ENCODE data around the gene PTPN7.
"Not testable (repeated sequence)": the region's sequence is repeated elsewhere in the genome, so short reads cannot be mapped to it uniquely, and the experiment has no call there.

Gene PTPN7

DNA sequence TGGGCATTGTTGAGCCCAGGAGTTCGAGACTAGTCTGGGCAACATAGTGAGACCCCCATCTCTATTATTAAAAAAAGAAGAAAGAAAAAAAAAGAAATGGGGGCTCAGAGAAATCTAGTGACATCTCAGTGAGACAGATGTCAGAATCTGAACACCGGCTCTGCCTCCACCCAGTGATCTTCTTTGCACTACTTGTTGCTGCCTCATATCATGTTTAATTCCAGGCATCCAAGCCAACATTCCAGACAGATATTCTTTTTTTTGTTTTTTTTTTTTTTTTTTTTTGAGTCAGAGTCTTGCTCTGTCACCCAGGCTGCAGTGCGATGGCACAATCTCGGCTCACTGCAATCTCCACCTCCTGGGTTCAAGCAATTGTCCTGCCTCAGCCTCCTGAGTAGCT, 10.8 kb downstream of the PTPN7 start:
- DNase-seq = no peak

DNA sequence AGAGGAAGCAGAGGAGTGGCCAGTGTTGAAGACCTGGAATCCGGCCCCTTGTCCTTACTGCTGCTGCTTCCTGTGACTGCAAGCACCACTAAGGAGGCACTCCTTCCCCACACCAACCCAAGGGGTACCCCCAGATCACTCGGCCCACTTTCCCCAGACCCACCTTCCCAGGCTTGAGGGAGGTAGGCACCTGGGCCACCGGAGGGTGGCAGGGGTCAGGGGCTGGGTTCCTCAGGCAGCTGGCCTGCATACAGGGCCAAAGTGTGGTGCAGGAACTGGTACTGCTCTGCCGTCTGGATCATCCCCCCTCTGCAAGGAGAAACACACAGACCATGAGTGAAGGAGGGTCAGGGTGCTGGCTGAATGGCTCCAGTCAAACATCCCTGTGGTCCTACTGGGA, 12.0 kb downstream of the PTPN7 start:
- DNase-seq = no peak

DNA sequence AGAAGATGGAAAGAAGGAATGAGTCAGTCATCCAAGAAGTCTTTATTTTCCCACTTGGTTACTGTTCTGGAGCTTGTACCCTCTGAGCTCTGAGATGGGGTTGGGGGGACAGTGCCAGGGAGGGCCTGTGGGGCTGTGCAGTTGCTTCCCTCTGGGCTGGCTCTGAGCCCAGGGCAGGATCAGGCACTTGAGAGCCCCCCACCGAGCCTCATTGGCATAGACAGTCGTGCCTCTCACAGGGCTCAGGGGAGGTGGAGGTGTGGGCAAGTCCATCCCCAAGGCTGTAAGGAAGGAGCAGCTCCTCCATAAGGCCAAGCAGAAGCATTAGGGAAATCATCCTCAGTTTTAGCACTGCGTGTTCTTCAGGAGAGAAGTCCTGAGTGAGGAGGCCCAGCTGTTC, 13.4 kb downstream of the PTPN7 start:
- DNase-seq = no peak

DNA sequence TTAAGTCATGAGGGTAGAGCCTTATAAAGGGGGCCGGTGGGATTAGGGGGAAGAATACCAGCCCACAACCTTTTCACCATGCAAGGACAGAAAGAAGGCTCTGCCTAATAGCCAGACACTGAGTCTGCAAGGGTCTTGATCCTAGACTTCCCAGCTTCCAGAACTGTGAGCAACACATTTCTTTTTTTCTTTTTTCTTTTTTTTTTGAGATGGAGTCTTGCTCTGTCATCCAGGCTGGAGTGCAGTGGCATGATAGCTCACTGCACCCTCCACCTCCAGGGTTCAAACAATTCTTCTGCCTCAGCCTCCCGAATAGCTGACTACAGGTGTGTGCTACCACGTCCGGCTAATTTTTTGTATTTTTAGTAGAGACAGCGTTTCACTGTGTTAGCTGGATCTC, 14.1 kb downstream of the PTPN7 start:
- no peak for DNase-seq

DNA sequence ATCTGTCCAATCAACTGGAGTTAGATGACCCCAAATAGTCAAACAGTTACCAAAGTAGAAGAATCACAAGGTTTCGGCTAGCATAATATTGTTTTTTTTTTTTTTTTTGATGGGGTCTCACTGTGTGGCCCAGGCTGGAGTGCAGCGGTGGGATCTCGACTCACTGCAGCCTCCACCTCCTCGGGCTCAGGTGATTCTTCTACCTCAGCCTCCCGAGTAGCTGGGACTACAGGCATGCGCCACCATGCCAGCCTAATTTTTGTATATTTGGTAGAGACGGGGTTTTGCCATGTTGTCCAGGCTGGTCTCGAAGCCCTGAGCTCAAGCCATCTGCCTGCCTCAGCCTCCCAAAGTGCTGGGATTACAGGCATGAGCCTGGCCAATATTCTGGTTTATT, 14.7 kb downstream of the PTPN7 start:
- not testable (repeated sequence) for DNase-seq

DNA sequence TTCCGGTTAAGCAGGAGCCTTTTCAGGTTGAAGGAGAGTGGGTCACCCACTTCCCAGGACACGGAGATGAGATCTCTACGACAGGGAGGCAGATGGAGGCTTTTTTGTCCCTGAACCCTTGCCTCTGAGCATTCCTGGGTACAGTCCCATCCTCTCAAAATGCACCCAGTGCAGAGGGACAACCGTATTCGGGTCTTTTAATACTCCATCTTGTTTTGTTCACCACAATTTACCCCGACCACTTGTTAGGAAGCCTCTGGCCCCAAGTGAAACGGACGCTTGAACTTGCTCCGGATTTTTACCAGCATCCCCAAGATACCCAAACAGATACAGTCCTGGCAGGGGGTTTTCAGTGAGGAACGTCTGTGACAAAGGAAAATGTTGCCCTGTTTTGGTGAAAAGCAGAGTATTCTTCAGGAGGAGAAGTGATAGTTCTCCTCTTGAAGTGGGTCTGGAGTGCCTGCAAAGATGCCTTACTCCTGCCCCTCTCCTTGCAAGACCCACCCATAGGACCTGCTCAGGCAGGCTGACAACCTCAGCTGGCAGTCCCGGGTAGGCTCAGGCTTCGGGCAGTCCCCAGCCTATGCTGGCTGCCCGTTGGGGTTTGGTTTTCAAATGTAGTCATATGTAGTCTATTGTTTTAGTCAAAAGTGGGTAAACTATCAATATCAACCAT, 15.2 kb downstream of the PTPN7 start:
- no peak for DNase-seq

DNA sequence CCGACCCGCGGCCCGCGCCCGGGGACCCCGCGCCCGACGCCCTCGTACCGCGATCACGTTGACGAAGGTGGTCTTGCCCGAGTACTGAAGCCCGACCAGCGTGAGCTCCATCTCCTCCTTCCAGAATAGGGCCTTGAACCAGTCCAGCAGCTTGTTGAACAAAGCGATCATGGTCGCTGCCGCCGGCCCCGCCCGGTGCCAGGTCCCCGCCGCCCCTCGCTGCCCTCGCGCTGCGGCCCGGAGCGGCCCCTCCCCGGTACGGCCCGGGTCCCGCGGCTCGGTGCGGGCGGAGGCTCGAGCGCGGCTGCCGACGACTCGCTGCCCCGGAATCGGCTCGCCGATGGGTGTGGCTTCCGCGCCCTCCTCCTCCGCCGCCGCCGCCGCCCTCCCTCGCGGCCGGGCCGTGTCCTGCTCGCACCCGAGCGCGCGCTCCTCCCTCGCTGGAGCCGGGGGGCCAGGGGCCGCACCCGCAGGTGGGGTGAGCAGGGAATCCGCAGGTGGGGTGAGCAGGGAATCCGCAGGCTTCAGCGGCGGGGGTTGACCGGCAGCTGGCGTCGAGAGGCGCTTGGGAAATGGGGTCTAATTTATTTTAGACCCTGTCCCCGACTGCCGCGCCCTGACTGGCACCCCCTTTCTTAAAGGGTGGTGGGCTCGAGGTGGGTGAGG, 15.9 kb downstream of the PTPN7 start, which contains the start of gene ARL8A:
TSS of gene ARL8A (minus strand) at position 336 of the 666 bp plus-strand sequence. CDS start at position 171, 165 bp downstream.
- peak; percentile 75 for DNase-seq

DNA sequence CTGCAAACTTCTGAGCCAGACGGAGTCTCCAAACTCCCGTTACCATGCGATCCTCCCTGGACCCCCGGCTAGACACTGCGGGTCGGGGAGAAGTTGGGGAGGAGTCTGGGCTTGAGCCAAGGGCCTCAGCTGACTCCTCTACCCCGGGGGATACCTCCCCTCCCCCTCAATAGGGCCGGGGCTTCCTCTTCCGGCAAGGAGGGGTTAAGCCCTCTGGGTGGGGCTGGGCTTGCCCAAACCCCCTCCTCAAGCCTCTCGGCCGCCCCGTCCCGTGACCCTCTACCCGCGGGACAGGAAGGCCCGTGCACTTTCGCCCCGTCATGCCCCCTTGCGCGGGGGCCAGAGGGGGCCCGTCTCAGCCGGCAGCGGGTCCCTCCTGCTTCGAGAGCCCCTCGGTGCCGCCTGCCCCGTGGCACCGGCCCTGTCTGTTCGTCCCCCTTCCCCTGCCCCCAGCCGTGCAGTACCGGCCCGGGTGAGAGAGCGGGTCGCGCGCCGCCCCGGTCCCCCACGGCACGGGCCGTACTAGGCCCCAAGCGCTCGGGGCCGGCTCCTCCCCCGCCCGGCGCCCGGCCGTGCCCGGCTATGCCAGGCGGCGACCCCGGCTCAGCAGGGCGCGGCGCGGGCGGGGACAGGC, 16.5 kb downstream of the PTPN7 start:
- DNase-seq = peak; percentile 36

DNA sequence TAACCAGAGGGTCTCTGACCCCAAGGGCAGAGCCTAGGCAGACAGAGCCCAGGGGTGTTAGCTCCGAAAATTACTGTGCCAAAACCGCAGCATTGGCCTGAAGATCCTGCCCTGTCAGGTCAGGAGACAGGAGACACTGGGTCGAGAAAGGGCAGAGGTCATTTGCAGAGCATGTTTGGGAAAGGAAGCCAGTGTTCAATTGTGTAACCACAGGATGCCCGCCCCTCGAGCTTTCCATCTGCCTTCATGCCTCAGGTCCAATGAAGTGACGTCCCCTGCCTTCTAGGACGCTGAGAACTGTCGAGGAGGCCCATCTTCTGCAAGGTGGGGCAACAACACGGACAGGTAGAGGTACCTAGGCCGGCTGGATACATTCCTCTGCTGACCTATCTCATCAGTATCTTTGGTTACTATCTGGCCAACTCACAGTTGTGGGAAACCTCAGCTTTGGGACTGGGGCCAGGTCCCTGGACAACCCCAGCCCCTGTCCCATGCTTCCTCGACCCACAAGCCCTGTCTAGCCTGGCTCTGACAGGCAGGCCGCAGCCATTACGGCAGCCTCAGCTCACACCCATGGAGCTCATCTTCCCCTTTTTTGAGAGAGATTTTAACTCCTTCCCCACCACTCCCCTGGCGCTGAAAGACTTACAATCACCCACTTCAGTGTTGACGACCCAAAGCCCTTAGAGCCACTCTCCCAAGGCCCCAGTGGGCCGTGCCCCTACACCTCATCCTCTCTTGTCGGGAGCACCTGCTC, 17.2 kb downstream of the PTPN7 start:
- DNase-seq = no peak

DNA sequence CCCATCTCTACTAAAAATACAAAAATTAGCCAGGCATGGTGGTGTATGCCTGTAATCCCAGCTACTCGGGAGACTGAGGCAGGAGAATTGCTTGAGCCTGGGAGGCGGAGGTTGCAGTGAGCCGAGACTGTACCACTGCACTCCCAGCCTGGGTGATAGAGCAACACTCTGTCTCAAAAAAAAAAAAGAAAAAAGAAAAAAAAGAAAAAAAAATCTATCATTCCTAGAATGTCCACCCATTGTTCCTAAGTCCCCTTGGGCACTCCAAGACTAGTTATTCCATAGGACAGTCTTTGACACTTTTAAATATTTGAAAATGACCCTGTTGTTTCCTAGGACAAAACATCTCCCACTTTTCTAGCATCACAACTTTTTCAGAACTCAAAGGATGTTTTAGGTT, 18.9 kb downstream of the PTPN7 start:
- not testable (repeated sequence) for DNase-seq

DNA sequence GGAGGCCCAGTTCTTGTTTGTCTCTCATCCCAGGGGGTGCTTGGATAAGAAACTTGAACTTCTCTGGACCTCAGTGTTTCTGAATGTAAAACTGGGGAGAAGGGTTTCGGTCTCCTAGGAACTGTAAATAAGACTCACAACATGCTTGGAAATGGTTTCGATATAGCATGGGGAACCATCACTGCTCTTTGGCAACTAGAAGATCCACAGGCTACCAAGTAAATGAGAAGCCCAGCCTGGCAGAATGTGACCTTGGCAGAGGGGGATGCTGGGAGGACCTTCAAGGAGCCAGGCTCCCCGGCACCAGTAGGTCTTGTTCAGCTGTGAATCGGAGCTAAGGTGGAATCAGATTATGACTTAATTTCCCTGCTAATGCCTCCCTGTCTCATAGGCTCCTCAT, 19.6 kb downstream of the PTPN7 start:
- DNase-seq = no peak

DNA sequence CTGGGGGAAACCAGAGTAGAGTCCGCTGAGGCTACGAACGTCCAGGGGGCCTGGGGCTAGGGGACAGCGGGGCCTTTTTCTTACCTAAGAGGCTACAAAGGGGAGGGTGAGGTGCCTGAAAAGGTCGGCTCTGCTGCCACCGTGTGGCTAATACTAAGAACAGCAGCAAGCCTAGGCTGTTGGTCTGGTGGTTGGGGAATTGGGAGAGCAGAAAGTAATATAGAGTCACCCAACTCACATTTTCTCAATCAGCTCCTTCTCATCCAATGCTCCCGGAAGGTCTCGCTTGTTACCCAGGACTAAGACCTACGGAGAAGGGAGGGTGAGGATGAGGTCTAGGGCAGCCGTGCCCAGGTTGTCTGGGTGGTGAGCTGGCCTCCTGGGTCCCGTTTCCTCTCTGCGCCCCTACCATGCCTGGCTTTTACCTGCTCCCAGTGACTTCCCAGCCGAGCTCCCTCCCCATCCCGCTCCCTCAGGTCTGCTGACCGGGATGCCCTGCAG, 25.1 kb downstream of the PTPN7 start:
- DNase-seq = peak; percentile 49

DNA sequence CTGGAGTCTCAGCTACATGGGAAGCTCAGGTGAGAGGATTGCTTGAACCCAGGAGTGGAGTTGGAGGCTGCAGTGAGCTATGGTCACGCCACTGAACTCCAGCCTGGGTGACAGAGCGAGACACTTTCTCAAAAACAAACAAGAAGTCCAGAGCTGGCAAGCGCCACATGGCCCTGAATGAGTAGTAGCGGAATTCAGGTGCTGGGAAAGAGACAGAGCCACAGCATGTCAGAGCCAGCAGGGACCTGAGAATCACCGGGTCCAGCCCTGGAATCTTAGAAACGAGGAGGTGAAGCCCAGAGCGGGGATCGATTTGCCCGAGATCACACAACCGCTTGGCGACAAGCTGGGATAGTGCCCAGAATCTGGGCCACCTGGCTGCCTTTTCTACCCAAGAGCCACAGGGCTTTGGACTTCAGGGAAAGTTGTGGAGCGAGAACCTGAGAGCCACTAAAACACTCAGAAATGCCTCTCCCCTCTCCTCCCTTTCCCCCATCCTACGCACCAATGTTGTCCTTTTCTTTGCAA, 25.7 kb downstream of the PTPN7 start:
- DNase-seq = no peak

DNA sequence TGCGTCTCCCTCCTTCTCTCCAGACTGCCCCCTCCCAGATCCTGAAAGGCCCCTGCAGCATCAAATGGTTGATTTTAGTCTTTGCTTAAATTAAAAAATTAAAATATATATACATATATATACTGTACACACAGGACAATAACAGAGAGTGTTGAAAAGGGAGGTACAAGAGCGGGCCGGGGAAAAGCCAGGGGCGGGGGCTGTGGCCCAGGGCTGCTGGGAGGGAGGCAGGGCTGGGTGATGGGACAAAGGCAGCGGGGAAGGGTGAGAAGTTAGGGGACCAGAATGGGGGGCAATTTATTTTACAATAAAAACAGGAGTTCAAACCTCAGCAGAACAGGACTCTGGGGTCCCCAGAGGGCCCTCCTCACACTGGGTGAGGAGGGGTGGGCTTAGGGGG, 26.4 kb downstream of the PTPN7 start:
- DNase-seq = no peak

DNA sequence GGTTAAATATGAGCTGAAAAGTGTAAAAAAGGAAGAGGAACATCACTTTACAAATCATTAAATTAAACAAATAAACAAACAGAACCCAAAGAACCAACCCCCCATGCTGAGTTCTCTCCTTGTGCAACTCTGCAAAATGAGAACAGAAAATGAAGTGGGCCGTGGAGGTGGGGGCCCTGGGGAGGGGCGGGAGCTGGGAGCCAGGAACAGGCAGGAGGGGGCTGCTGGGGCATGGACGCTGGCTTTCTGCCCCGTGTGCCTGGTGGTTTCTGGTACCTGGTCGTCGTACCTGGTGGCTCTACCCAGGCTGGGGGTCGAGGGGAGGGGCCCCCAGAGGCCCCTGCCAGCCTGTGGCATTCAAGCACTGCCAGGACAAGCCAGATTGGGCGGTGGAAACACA, 26.9 kb downstream of the PTPN7 start:
- no peak for DNase-seq

DNA sequence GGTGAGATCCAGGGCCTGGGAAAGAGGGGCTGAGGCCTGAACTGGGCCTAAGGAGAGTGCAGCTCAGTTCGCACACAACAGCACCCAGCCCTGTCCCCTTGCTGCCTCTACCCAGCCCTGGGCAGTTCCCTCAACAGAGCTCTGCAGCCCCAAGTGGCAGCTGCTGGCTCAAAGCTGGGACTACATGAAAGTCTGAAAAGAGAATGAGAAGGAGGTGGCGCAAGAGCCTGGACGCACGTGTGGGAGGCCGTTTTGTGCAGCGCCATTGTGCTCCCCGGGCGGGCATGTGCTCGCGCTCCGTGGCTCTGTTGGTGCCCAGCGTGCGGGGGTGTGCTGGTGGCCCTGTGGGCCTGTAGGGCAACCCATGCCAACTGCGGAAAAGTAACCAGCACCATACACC, 27.4 kb downstream of the PTPN7 start:
- DNase-seq = no peak

DNA sequence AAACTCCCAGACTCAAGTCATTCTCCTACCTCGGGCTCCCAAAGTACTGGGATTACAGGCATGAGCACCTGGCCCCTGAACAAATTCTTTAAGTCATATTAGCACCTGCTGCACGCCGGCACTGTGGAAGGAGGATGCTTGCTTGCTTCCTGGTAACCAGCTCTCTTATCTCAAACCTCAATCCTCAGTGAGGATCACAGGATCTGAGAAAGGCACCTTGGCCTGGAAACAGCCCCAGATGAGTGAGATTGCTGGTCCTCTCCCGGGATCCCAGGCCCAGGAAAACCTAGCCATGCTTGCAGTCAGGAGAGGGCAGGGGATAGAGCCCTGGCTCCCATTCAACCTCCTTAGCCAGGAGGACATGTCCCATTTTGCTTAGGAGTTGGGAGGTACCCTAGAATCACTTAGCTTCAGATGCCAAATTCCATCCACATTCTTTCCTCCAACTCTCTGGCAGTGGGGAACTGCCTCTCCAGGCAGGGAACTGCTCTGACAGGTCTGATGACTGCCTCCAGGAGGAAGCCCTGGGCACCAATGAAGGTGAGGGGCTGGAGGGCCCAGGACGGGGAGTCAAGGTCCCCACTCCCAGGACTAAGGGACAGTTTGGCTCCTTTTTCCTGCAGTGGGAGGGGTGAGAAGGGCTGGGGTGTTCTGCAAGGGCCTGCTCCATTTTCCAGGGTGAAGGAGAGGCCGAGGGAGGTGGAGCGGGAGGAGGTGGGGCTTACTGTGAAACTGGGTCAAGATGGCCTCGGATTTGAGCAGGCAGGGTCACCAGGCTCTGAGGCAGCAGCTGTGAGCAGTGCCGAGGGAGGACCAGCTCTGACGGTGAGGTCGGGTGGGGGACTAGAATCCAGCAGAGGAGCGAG, 28.2 kb downstream of the PTPN7 start:
- no peak for DNase-seq

DNA sequence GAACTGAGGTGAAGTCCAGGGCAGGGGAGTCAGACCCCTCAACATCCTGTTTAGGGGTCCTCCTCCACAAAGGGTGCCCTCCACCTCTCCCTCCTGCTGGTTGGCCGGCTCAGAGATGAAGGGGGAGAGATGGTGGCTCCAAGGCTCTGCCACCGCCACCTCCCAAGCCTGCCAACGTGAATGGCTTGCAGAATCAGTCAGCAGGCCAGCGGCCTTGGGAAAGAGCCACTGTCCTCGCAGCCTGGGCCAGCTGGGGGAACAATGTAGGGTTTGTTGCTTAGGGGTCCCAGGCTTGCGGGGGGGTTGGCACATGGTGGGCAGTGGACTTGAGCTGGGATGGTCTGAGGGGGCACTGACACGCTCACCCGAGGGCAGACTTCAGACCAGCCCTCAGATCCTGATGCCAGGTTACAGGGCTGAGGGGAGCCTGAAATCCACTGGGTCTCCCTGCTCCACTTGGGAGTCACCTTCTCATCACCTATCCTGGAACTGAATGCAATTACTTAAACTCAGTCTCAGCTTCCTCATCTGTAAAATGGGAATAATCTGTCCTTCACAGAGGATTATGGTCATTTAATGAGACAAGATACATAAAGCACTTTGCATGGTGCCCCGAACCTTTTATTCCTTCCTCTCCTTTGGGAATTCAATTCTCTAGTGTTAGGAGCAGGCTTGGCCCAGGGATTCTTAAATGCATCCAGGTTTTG, 29.4 kb downstream of the PTPN7 start:
- no peak for DNase-seq

DNA sequence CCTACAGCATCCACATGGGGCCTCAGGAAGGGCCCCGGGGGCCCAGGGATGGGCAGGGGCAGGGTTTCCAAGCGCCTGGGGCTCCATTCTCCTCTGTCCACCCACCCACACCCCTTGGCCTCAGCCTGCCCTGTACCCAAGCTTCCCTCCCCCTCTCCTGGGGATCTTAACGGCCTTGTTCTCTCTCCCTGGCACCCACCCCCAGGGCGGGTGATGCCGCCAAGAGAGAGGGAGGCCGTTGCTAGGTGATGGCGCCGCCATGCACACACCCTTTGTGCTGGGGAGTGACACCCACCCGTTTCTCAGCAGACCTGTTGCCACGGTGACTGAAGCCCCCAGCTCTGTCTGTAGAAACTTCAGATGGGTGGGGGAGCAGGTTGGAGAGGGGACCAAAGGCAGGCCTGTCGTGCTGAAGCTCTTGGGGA, 30.1 kb downstream of the PTPN7 start:
- no peak for DNase-seq

DNA sequence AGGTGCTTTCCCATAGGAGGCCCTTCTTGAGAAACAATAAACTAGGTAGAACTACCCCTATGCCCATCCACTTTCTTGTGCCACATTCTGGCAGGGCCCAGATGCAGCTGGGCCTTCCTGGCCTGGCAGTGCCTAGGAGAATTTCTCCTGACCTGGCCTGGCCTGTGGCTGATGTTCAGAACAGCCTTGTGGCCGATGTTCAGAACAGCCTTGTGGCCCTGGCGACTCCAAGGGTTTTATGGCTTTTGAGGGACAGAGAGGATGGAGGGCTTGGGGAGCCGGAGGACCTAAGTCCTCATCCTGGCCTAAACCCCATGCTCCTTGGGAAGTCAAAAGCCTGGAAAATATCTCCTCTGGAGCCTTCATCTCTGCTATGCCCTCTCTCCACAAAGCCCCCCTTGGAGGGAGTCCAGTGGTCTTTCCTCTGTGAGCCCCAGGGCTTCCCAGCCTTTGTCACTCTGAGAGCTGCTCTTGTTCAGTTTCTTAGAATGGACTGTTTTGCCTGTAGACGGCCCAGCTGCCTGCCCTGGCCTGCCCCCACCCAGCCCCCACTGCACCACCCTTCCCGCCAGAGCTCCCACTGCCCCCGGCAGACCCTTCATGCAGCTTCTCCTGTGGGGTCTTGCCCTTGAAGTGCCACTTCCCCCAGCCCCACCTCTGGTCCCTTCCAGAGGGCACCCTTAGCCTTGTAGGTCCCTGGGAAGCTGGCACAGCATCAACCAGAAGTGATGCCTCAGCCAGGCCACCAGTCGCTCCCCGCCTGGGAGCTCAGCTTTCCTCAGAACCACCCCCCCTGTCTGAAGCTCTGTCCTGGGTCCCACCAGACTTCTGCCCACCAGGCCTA, 30.7 kb downstream of the PTPN7 start:
- no peak for DNase-seq

All from activated naive CD4-positive, alpha-beta T cell treated with anti-CD3 and anti-CD28 coated beads, Interleukin-2, amount 50 U/mL, for 16 hours (primary cell).